Forelimb muscle (tissue), 1 donor: ENCODE results near the gene PITRM1. TPM values are rescaled to one million over a fixed set of nuclear protein-coding genes. Genes with fewer than 3 reads are reported as not detected.
"Not testable (repeated sequence)": the region's sequence is repeated elsewhere in the genome, so short reads cannot be mapped to it uniquely, and the experiment has no call there.

Experiments used
- DNase-seq: peaks from one replicate; pipeline ENCODE4 v3.0.0-alpha.2; 2013; ENCODE audit warnings: low read depth
- polyA plus RNA-seq: library from polyadenylated mRNA; unstranded; fragments of 120-200 nt; gene quantifications from one replicate; pipeline ENCODE4 v1.2.1, GENCODE V29; 2013; ENCODE audit not compliant: insufficient read length

The PITRM1 gene
- 65.7 TPM for polyA plus RNA-seq

- peak; percentile 90 for DNase-seq
Measured at GRCh38 chr10:3172446-3173170, at the start of gene PITRM1. TSS of gene PITRM1 (minus strand) at chr10:3172782. CDS start at chr10:3172772, 10 bp downstream.

GRCh38 chr10:3222068-3222467 lies 49.5 kb upstream of the PITRM1 start:
- no peak for DNase-seq

GRCh38 chr10:3221601-3222000 lies 49.0 kb upstream of the PITRM1 start:
- DNase-seq = not testable (repeated sequence)

- DNase-seq = no peak
Measured at GRCh38 chr10:3220853-3221252, 48.3 kb upstream of the PITRM1 start.

- not testable (repeated sequence) for DNase-seq
Measured at GRCh38 chr10:3219021-3219628, 46.5 kb upstream of the PITRM1 start.

GRCh38 chr10:3217853-3218252 lies 45.3 kb upstream of the PITRM1 start:
- DNase-seq = no peak

- no peak for DNase-seq
Measured at GRCh38 chr10:3217301-3217700, 44.7 kb upstream of the PITRM1 start.

GRCh38 chr10:3215153-3215775 lies 42.7 kb upstream of the PITRM1 start:
- no peak for DNase-seq

- DNase-seq = no peak
Measured at GRCh38 chr10:3213758-3214515, 41.4 kb upstream of the PITRM1 start.

- DNase-seq = no peak
Measured at GRCh38 chr10:3213208-3213607, 40.6 kb upstream of the PITRM1 start.

- no peak for DNase-seq
Measured at GRCh38 chr10:3210251-3210877, 37.8 kb upstream of the PITRM1 start.

- DNase-seq = no peak
Measured at GRCh38 chr10:3208481-3209406, 36.2 kb upstream of the PITRM1 start.

GRCh38 chr10:3207351-3207750 lies 34.8 kb upstream of the PITRM1 start:
- no peak for DNase-seq

GRCh38 chr10:3206511-3207157 lies 34.1 kb upstream of the PITRM1 start:
- DNase-seq = no peak

- no peak for DNase-seq
Measured at GRCh38 chr10:3203972-3204371, 31.4 kb upstream of the PITRM1 start.

- no peak for DNase-seq
Measured at GRCh38 chr10:3203016-3203811, 30.6 kb upstream of the PITRM1 start.

GRCh38 chr10:3201796-3202195 lies 29.2 kb upstream of the PITRM1 start:
- DNase-seq = no peak

- no peak for DNase-seq
Measured at GRCh38 chr10:3199488-3199887, 26.9 kb upstream of the PITRM1 start.

GRCh38 chr10:3198900-3199299 lies 26.3 kb upstream of the PITRM1 start:
- no peak for DNase-seq
